Omental fat pad (tissue), 4 donors: ENCODE results near the gene HECA. TPM values are rescaled to one million over a fixed set of nuclear protein-coding genes. Genes with fewer than 3 reads are reported as not detected.

Experiments used
- ATAC-seq: fragments of 150-250 bp; one replicate; pipeline ENCODE4 v1.9.1; 2016; ENCODE audit warnings: mild to moderate bottlenecking, moderate library complexity; ENCODE audit not compliant: low FRiP score
- DNase-seq: peaks from one replicate; pipeline ENCODE4 v3.0.0-alpha.2; 2019; ENCODE audit warnings: low spot score
- CTCF ChIP-seq, 3 donors: fragments of 450-650 bp; IDR thresholded peaks; one replicate each; pipeline ENCODE4 v1.5.1; 2016 to 2017; ENCODE audit warnings: antibody characterized with exemption in 3 of 3, mild to moderate bottlenecking in 3 of 3, moderate library complexity in 2 of 3
- total RNA-seq, 4 donors: library from RNA; depleted of rRNA; stranded (reverse); fragments of >200 nt; gene quantifications; one replicate each; pipeline ENCODE4 v1.1.0, GENCODE V29; 2016

HECA gene
- total RNA-seq, 4 donors from 2014 or later = 37.6 to 59.4 (median 45.2) TPM

GRCh38 chr6:139126255-139126654, 8.6 kb upstream of the HECA start:
- ATAC-seq = peak; percentile 59
- TF ChIP-seq CTCF (IDR thresholded peaks at IDR 0.05) = no peak
- no peak for DNase-seq

DNA sequence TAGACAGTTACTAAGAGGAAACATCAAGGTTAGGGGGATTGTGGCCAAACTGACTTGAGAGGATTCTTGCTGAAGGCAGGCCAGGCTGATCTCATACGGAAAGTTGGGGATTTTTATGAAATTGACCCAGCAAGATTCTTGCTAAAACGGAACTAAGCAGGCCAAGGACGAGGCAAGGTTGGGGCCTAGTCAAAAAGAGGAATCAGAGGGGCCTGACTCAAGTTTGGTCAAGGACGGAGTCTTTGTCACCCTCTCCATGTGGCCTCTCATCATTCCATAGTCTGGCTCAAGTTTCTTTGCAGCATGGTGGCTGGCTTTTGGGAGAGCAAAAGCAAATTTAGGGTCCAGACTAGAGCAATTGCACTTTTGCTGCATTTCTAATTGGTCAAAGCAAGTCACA, 7.9 kb upstream of the HECA start:
- no peak for TF ChIP-seq CTCF (IDR thresholded peaks at IDR 0.05)
- DNase-seq = no peak
- ATAC-seq = no peak

GRCh38 chr6:139129284-139129683, 5.6 kb upstream of the HECA start:
- ATAC-seq (no peak), DNase-seq (no peak)
- no peak for TF ChIP-seq CTCF (IDR thresholded peaks at IDR 0.05)

GRCh38 chr6:139131736-139132280, 3.1 kb upstream of the HECA start:
- no peak for DNase-seq
- no peak for ATAC-seq
- TF ChIP-seq CTCF (IDR thresholded peaks at IDR 0.05) = no peak

- no peak for TF ChIP-seq CTCF (IDR thresholded peaks at IDR 0.05)
- DNase-seq (no peak), ATAC-seq (no peak)
Measured at GRCh38 chr6:139133262-139134063, 1.4 kb upstream of the HECA start.

- ATAC-seq (no peak), DNase-seq (no peak)
- no peak for TF ChIP-seq CTCF (IDR thresholded peaks at IDR 0.05)
Measured at GRCh38 chr6:139134064-139134395, 850 bp upstream of the HECA start.
